ENCODE results near the gene DCDC1.

- TF ChIP-seq CREB1 (IDR thresholded peaks at IDR 0.05; ENCODE audit: low read depth) (no peak), USF1 (IDR thresholded peaks at IDR 0.05) (no peak), REST (IDR thresholded peaks at IDR 0.05; ENCODE audit: low read depth) (no peak)
These were observed 18.4 kb downstream of the DCDC1 start for GRCh38 chr11:31351168-31351567.

Data from Ishikawa (cell line).